ENCODE data around the gene PLCD1. TPM values are rescaled to one million over a fixed set of nuclear protein-coding genes. Genes with fewer than 3 reads are reported as not detected.

PLCD1 gene
- total and polyA plus RNA-seq, 2 of the 13 experiments (the other 11 are each of a cell fraction or from before 2014, with no cell fraction given): 10.1 to 12.4 TPM

DNA sequence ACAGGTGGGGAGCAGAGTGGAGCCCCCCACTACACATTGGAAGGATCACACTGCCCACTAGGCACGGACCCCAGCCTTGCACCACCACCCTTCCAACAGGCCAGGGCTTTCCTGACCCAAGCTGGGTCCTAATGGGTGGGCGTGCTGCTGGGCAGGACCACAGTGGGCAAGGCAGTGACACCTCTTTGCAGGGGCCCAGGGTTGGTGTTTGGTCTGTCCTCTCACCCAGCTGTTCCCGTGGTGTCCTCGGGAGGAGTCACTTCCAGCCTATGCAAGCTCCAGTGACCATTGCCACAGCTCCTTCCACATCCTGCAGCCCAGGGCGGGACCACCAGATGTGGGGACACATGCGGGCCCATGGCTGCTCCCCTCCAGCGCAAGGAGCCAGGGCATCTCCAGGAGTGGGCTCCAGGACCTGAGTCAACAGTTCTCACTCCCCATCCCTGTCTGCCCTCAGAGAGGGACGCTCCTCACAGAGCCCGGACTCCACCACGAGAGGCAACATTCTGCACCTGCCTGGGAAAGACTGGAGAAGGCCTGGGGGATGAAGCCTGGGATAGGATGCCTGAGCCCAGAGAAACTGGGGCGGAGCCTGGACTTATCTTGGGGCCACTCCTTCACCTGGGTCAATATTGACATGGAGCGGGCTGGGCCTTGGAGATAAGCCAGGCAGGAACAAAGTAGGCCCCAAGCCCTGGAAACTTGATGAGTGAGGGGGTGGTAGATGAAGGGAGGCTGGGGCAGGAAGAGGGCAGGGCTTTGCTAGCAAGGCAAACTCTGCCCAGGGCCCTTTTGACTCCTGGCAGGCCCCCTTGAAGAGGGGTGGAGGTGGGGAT, 42.7 kb downstream of the PLCD1 start:
- intact Hi-C loops (cut with micrococcal nuclease; ENCODE audit: unreplicated experiment): no loop called here
- FAIRE-seq: peak; percentile 73
- Histone ChIP-seq H3K4me1 (ENCODE audit: insufficient read depth, low read length) (peaks cover 64% of the 10 kb centered on the region), H2AFZ (ENCODE audit: low read length) (no peak overlapping the region), H3K4me2 (ENCODE audit: low read depth, low read length) (peak overlapping the region; percentile 43), H3K36me3 (replicated peaks in 1 of 2; ENCODE audit: control insufficient read depth in 1 of 2, insufficient read depth in 2 of 2, low read length in 2 of 2) (peaks cover 12 to 21% of the 10 kb centered on the region in 2 experiments), H3K4me3 (replicated peaks in 1 of 3; ENCODE audit: insufficient read depth in 1 of 3, low read depth in 2 of 3, low read length in 3 of 3) (peak overlapping the region in 1 of 3 experiments; percentile 12; a peak in 1 of 6 replicates), H3K79me2 (ENCODE audit: insufficient read depth, low read length) (no peaks in the 10 kb centered on the region), H3K27ac (ENCODE audit: extremely low read length, insufficient read depth, low read length) (no peak overlapping the region), H3K9ac (ENCODE audit: insufficient read depth, low read depth, low read length) (no peak overlapping the region), H3K27me3 (ENCODE audit: control insufficient read depth in 1 of 2, insufficient read depth in 2 of 2, low read length in 2 of 2) (peaks cover 1 to 6% of the 10 kb centered on the region in 2 experiments; a peak in 4 of 5 replicates), H3K9me3 (ENCODE audit: low read length) (no peaks in the 10 kb centered on the region), H4K20me1 (ENCODE audit: insufficient read depth, low read length) (no peaks in the 10 kb centered on the region)
- ChIA-PET CTCF (ENCODE audit: low intra/inter-chr PET ratio, low total read pairs) (no interaction called here), POLR2A (interaction anchor here (1.0 to 1.5 kb wide), 2 partner anchors 10 to 22 kb away, joined by 3 to 4 read pairs; no protein-coding TSS in a partner anchor)
- in situ Hi-C loops (cut with HindIII; ENCODE audit: extremely low pct_ligation_motif_present, low pct_unique_long_range_greater_than_20kb): no loop called here
- DNase-seq (ENCODE audit: low spot score): peak; percentile 81
- ATAC-seq: peak; percentile 68
- BruUV-seq (replicated peaks): no TSS peak
- 3% methylated on average over 5 of the region's 12 CpGs for WGBS (ENCODE audit: low lambda C conversion rate)
- TF ChIP-seq ZNF121 (CRISPR knock-in tag; IDR thresholded peaks at IDR 0.05) (no peak), U2AF2 (IDR thresholded peaks at IDR 0.05; ENCODE audit: low read depth, low read length) (no peak), ZNF24 (IDR thresholded peaks at IDR 0.05) (no peak), MAFG (CRISPR knock-in tag; IDR thresholded peaks at IDR 0.05) (no peak), ZNF484 (CRISPR knock-in tag; IDR thresholded peaks at IDR 0.05; ENCODE audit: borderline replicate concordance, low read depth) (no peak), ZNF382 (CRISPR knock-in tag; IDR thresholded peaks at IDR 0.05; ENCODE audit: borderline replicate concordance) (no peak), KDM2A (CRISPR knock-in tag; IDR thresholded peaks at IDR 0.05; ENCODE audit: borderline replicate concordance, low read depth) (peak; percentile 58), CENPT (CRISPR knock-in tag; IDR thresholded peaks at IDR 0.05; ENCODE audit: low read depth) (0 out of 2 replicates have a peak, but pooled peaks have one; percentile 5), NR3C1 (CRISPR knock-in tag; IDR thresholded peaks at IDR 0.05) (no peak), SETDB1 (CRISPR knock-in tag; IDR thresholded peaks at IDR 0.05; ENCODE audit: borderline replicate concordance) (no peak), HMG20B (CRISPR knock-in tag; conservative IDR thresholded peaks at IDR 0.05) (peak; percentile 56; the same call in 1 of the 2 replicates)
- TF ChIP-seq, protein P1, sequence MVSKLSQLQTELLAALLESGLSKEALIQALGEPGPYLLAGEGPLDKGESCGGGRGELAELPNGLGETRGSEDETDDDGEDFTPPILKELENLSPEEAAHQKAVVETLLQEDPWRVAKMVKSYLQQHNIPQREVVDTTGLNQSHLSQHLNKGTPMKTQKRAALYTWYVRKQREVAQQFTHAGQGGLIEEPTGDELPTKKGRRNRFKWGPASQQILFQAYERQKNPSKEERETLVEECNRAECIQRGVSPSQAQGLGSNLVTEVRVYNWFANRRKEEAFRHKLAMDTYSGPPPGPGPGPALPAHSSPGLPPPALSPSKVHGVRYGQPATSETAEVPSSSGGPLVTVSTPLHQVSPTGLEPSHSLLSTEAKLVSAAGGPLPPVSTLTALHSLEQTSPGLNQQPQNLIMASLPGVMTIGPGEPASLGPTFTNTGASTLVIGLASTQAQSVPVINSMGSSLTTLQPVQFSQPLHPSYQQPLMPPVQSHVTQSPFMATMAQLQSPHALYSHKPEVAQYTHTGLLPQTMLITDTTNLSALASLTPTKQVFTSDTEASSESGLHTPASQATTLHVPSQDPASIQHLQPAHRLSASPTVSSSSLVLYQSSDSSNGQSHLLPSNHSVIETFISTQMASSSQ (IDR thresholded peaks at IDR 0.05; ENCODE audit: low read depth): 0 out of 2 replicates have a peak, but pooled peaks have one; percentile 42
- TF ChIP-seq, protein P1 (CRISPR knock-in tag; IDR thresholded peaks at IDR 0.05; ENCODE audit: borderline replicate concordance): peak; percentile 83
- TF ChIP-seq, protein P2, sequence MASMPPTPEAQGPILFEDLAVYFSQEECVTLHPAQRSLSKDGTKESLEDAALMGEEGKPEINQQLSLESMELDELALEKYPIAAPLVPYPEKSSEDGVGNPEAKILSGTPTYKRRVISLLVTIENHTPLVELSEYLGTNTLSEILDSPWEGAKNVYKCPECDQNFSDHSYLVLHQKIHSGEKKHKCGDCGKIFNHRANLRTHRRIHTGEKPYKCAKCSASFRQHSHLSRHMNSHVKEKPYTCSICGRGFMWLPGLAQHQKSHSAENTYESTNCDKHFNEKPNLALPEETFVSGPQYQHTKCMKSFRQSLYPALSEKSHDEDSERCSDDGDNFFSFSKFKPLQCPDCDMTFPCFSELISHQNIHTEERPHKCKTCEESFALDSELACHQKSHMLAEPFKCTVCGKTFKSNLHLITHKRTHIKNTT (CRISPR knock-in tag; IDR thresholded peaks at IDR 0.05): no peak
- TF ChIP-seq, protein P3, sequence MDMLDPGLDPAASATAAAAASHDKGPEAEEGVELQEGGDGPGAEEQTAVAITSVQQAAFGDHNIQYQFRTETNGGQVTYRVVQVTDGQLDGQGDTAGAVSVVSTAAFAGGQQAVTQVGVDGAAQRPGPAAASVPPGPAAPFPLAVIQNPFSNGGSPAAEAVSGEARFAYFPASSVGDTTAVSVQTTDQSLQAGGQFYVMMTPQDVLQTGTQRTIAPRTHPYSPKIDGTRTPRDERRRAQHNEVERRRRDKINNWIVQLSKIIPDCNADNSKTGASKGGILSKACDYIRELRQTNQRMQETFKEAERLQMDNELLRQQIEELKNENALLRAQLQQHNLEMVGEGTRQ (IDR thresholded peaks at IDR 0.05; ENCODE audit: low read depth, low read length): no peak
- TF ChIP-seq, protein P3 (CRISPR knock-in tag; IDR thresholded peaks at IDR 0.05; ENCODE audit: borderline replicate concordance): no peak

All from HepG2 (cell line).